Liver (tissue), 3 donors: ENCODE data around the gene PCDH9.
"Not testable (repeated sequence)": the region's sequence is repeated elsewhere in the genome, so short reads cannot be mapped to it uniquely, and the experiment has no call there.

Experiments used
- CTCF ChIP-seq: fragments of 150-350 bp; IDR thresholded peaks from 2 replicates; pipeline ENCODE4 v1.5.1; 2017; ENCODE audit warnings: improper control_type of control experiment, low read depth, low read length; ENCODE audit not compliant: missing input control
- EGR1 ChIP-seq, 2 donors: IDR thresholded peaks; 2 replicates each; pipeline ENCODE4 v1.6.1; 2016 to 2018; ENCODE audit warnings: antibody characterized with exemption in 2 of 2, low read depth in 2 of 2
- YY1 ChIP-seq: IDR thresholded peaks from 2 replicates; pipeline ENCODE4 v1.6.1; 2016; ENCODE audit warnings: antibody characterized with exemption, mild to moderate bottlenecking
- donor health status: healthy.
- donor health status: healthy.

GRCh38 chr13:66259426-66259825, 970.7 kb downstream of the PCDH9 start:
- TF ChIP-seq CTCF; EGR1 (IDR thresholded peaks at IDR 0.05; ENCODE audit: low read depth in 2 of 2); YY1: not testable (repeated sequence)
